OCI-LY3 (cell line): ENCODE data around the gene TMEM183A.

Source experiments
- CTCF ChIP-seq: fragments of 200-600, 300-600 bp; sonication (generic); IDR thresholded peaks from 2 replicates; pipeline ENCODE4 v1.5.1; 2014; ENCODE audit warnings: antibody characterized with exemption, low read length, low read depth
- EZH2phosphoT487 ChIP-seq: fragments of 200-600 bp; shearing (Covaris generic); IDR thresholded peaks from 2 replicates; pipeline ENCODE4 v1.6.1; 2018; ENCODE audit warnings: antibody characterized with exemption, mixed run types, low read depth

- no peak for TF ChIP-seq CTCF
- no peak for TF ChIP-seq EZH2phosphoT487
These were observed 29.4 kb downstream of the TMEM183A start for GRCh38 chr1:203036537-203036936.
